Loucy (cell line): ENCODE data around the gene FAM110C.
"Not testable (repeated sequence)": the region's sequence is repeated elsewhere in the genome, so short reads cannot be mapped to it uniquely, and the experiment has no call there.

Experiments used
- H2AFZ ChIP-seq: fragments of 200-600 bp; sonication (generic); 2 replicates; pipeline ENCODE4 v1.6.0; 2016; ENCODE audit warnings: antibody characterized with exemption, mild to moderate bottlenecking, low read length, moderate library complexity
- H3F3A ChIP-seq: fragments of 200-600 bp; 2 replicates; pipeline ENCODE4 v1.6.0; 2016; ENCODE audit warnings: antibody characterized with exemption, low read depth, mild to moderate bottlenecking
- H3K27me3 ChIP-seq: fragments of 200-600 bp; sonication (generic); 2 replicates; pipeline ENCODE4 v1.6.1; 2014; ENCODE audit warnings: low read length, mild to moderate bottlenecking; ENCODE audit not compliant: insufficient read depth, poor library complexity, severe bottlenecking
- H3K36me3 ChIP-seq: fragments of 200-600 bp; sonication (generic); 2 replicates; pipeline ENCODE4 v1.6.1; 2016; ENCODE audit warnings: low read length; ENCODE audit not compliant: insufficient read depth
- H3K4me1 ChIP-seq: fragments of 200-600 bp; sonication (generic); 2 replicates; pipeline ENCODE4 v1.5.1; 2014; ENCODE audit warnings: low read length, mild to moderate bottlenecking; ENCODE audit not compliant: insufficient read depth, poor library complexity, severe bottlenecking
- H3K4me2 ChIP-seq: fragments of 200-600 bp; sonication (generic); 2 replicates; pipeline ENCODE4 v1.6.0; 2014; ENCODE audit warnings: antibody characterized with exemption, low read length, low read depth, mild to moderate bottlenecking; ENCODE audit not compliant: poor library complexity, severe bottlenecking
- H3K4me3 ChIP-seq: fragments of 200-600 bp; sonication (generic); 2 replicates; pipeline ENCODE4 v1.5.1; 2014; ENCODE audit warnings: low read length, mild to moderate bottlenecking, mixed read lengths; ENCODE audit not compliant: poor library complexity, severe bottlenecking
- H3K79me2 ChIP-seq: fragments of 200-600 bp; sonication (generic); 2 replicates; pipeline ENCODE4 v1.6.1; 2014; ENCODE audit warnings: low read length; ENCODE audit not compliant: insufficient read depth
- H3K9ac ChIP-seq: fragments of 200-600 bp; sonication (generic); 2 replicates; pipeline ENCODE4 v1.6.0; 2014; ENCODE audit warnings: mild to moderate bottlenecking, low read depth, low read length, moderate library complexity; ENCODE audit not compliant: poor library complexity, severe bottlenecking
- H3K9me2 ChIP-seq: fragments of 200-600 bp; sonication (generic); replicated peaks from 2 replicates; pipeline ENCODE4 v1.6.1; 2016; ENCODE audit warnings: low read depth, low read length, mixed read lengths
- H3K9me3 ChIP-seq: fragments of 200-600 bp; sonication (generic); 2 replicates; pipeline ENCODE4 v1.6.1; 2014; ENCODE audit warnings: mild to moderate bottlenecking, antibody characterized with exemption, low read length, low read depth; ENCODE audit not compliant: insufficient read depth
- H4K20me1 ChIP-seq: fragments of 200-600 bp; sonication (generic); 2 replicates; pipeline ENCODE4 v1.6.0; 2014; ENCODE audit warnings: antibody characterized with exemption, low read length, mild to moderate bottlenecking; ENCODE audit not compliant: insufficient read depth, poor library complexity, severe bottlenecking
- EZH2phosphoT487 ChIP-seq: fragments of 200-600 bp; IDR thresholded peaks from 2 replicates; pipeline ENCODE4 v1.6.1; 2018; ENCODE audit warnings: antibody characterized with exemption, mild to moderate bottlenecking, moderate library complexity, borderline replicate concordance
- TF ChIP-seq, protein P1 (sequence below): fragments of 200-600 bp; sonication (generic); conservative IDR thresholded peaks from 2 replicates; pipeline ENCODE4 v1.5.1; 2014; ENCODE audit warnings: mild to moderate bottlenecking, antibody characterized with exemption, low read length

The FAM110C gene

DNA sequence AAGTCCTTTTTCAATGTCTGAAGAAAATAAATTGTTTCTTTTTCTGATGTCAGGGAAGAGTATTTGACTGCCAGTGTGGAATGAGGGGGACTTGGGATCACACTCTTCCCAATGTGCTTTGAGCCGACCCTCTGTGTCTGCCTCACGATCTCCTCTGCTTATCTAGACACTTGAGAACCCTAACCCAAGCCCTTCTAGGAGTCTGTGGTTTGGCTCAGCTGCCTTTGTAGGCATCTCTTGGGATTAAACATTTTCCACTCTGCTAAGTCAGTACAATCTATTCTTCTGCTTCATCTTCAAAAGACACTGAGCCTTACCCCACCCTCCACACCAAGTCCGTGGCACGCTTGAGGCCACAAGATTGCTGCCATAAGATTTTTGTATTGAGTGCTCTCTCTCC is 19.4 kb downstream of the FAM110C start:
- Histone ChIP-seq H3K4me1 (peaks cover 68% of the 10 kb centered on the region), H3K27me3 (no peaks in the 10 kb centered on the region), H3K36me3 (no peaks in the 10 kb centered on the region), H3K9me3 (no peaks in the 10 kb centered on the region), H3K9ac (peak overlapping the region; percentile 53), H2AFZ (no peak overlapping the region), H3K4me2 (peak overlapping the region; percentile 58), H3K9me2 (no peaks in the 10 kb centered on the region), H3K4me3 (peak overlapping the region; percentile 0), H4K20me1 (no peaks in the 10 kb centered on the region), H3K79me2 (no peaks in the 10 kb centered on the region), H3F3A (no peaks in the 10 kb centered on the region)
- TF ChIP-seq, protein P1, sequence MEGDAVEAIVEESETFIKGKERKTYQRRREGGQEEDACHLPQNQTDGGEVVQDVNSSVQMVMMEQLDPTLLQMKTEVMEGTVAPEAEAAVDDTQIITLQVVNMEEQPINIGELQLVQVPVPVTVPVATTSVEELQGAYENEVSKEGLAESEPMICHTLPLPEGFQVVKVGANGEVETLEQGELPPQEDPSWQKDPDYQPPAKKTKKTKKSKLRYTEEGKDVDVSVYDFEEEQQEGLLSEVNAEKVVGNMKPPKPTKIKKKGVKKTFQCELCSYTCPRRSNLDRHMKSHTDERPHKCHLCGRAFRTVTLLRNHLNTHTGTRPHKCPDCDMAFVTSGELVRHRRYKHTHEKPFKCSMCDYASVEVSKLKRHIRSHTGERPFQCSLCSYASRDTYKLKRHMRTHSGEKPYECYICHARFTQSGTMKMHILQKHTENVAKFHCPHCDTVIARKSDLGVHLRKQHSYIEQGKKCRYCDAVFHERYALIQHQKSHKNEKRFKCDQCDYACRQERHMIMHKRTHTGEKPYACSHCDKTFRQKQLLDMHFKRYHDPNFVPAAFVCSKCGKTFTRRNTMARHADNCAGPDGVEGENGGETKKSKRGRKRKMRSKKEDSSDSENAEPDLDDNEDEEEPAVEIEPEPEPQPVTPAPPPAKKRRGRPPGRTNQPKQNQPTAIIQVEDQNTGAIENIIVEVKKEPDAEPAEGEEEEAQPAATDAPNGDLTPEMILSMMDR, result no peak
- TF ChIP-seq EZH2phosphoT487, result no peak

DNA sequence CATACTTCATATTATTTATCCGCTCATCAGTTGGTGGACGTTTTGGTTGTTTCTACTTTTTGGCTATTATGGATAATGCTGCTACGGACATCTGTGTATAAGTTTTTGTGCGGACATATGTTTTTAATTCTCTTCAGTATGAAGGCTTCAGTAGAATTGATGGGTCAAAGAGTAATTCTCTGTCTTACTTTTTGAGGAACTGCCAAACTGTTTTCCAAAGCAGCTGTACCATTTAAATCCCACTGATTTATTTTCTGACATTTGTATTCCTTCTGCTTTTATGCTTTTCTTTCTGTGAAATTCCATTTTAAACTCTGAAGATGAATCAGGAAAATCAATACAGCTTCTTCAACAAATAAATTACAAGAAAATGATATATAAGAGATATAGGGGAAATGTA is 20.8 kb downstream of the FAM110C start:
- no peaks in the 10 kb centered on the region for H3K9me3 ChIP-seq
- no peaks in the 10 kb centered on the region for H3K27me3 ChIP-seq
- no peak overlapping the region for H3K9ac ChIP-seq
- no peak for TF ChIP-seq EZH2phosphoT487
- TF ChIP-seq, protein P1, result no peak
- H3F3A ChIP-seq, result no peaks in the 10 kb centered on the region
- H4K20me1 ChIP-seq, result no peaks in the 10 kb centered on the region
- H3K4me2 ChIP-seq, result no peak overlapping the region
- H2AFZ ChIP-seq, result no peak overlapping the region
- H3K4me3 ChIP-seq, result no peak overlapping the region
- H3K9me2 ChIP-seq, result no peaks in the 10 kb centered on the region
- peaks cover 60% of the 10 kb centered on the region for H3K4me1 ChIP-seq
- H3K36me3 ChIP-seq, result no peaks in the 10 kb centered on the region
- H3K79me2 ChIP-seq, result no peaks in the 10 kb centered on the region

DNA sequence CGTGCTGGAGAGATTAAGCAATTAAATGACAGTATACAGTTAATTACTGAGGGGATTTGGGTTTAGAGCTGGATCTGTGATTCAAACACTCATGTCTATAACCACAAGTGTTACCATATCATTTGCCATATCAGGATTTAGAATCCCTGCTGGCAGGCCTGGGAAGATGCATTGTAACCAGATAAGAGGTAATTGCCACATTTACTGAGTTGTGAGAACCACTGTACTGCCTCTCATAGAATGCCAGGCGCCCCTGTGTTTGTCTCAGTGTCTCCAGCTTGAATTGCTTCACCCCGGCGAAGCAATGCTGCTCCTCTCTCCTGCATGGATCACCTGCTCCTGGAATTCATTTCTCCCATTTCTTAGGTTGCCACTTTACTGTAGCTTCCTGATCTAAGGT is 21.7 kb downstream of the FAM110C start:
- not testable (repeated sequence) for H3K4me3 ChIP-seq, H3K9me3 ChIP-seq, H3K9me2 ChIP-seq, H4K20me1 ChIP-seq, H3K79me2 ChIP-seq, H3K36me3 ChIP-seq, H3F3A ChIP-seq, H3K27me3 ChIP-seq
- Histone ChIP-seq H3K4me1 (peaks cover 50% of the 10 kb centered on the region), H3K4me2 (peak overlapping the region; percentile 63), H2AFZ (peak overlapping the region; percentile 64; the same call in 1 of the 2 replicates), H3K9ac (peak overlapping the region; percentile 48)

DNA sequence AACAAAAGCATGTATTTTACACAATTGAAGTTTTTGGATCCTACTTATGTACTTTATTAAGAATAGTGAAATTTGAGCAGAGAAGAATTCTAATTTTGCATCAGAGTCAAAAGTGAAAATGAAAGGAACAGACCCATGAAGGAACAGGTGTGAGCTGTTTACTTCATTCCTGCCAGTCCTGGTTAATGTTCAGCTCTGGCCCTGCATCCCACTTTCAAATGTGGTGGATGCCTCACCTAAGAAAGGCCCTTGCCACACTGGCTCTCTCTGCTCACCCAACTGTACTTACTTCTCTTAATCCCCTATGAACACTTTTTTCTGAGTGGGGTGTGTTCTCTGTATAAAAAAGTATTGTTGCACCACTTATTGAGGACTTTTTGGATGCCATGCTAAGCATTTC is 22.2 kb downstream of the FAM110C start:
- Histone ChIP-seq H4K20me1 (no peaks in the 10 kb centered on the region), H3F3A (no peaks in the 10 kb centered on the region), H3K9me3 (no peaks in the 10 kb centered on the region), H3K9me2 (no peaks in the 10 kb centered on the region), H3K27me3 (no peaks in the 10 kb centered on the region), H3K4me3 (peak overlapping the region; percentile 42), H2AFZ (peak overlapping the region; percentile 64), H3K79me2 (no peaks in the 10 kb centered on the region), H3K4me1 (peaks cover 45% of the 10 kb centered on the region), H3K9ac (peak overlapping the region; percentile 48), H3K36me3 (no peaks in the 10 kb centered on the region), H3K4me2 (peak overlapping the region; percentile 63)
- TF ChIP-seq EZH2phosphoT487, result no peak
- TF ChIP-seq, protein P1, result no peak
